ENCODE measurements around the gene PRSS12. TPM values are rescaled to one million over a fixed set of nuclear protein-coding genes. Genes with fewer than 3 reads are reported as not detected.
"Not testable (repeated sequence)": the region's sequence is repeated elsewhere in the genome, so short reads cannot be mapped to it uniquely, and the experiment has no call there.

PRSS12 gene
- 4.9 and 5.1 TPM in 2 replicates for polyA plus RNA-seq (2014; cell fraction: cytosol; rRNA removed)
- polyA plus RNA-seq (2014; cell fraction: nucleus; rRNA removed), result 4.2 and 6.2 TPM in 2 replicates

DNA sequence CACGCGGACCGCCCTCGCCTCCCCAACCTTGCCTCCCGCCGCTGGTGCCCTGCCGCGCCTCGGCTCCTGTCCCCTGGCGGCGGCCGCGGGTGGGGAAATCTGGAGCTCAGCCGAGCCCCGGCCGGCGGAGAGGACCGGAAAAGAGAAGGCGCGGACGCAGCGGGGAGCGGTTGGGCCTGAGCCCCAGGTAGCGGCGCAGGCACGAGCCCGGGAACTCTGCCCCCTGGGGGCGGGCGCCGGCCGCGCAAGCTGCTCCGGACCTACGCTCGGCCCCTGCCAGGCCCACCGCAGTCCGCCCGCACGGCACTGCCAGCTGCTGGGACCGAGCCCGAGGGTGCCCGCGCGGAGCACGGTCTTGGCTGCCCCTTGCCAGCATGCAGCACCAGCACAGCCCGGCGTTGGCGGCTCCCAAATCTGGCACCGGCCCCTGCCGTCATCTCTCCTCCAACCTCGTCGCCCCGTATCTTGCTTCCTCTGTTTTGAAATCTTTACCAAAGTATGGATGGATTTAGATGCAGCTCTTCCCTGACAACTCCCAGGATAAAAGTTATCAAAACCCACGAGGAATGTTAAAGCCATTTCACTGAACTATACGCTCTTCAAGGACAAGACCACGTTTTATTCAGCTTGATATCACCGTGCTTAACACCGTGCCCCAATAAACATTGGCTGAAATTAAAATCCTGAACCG lies at the start of gene PRSS12:
PRSS12 (minus strand) TSS at position 161 of the 691 bp plus-strand sequence. CDS start 283 bp downstream, outside the sequence.
- peak; percentile 78 for DNase-seq (ENCODE audit: low spot score)

GRCh38 chr4:118400356-118400755 lies 47.6 kb upstream of the PRSS12 start:
- DNase-seq (ENCODE audit: low spot score), result no peak

DNA sequence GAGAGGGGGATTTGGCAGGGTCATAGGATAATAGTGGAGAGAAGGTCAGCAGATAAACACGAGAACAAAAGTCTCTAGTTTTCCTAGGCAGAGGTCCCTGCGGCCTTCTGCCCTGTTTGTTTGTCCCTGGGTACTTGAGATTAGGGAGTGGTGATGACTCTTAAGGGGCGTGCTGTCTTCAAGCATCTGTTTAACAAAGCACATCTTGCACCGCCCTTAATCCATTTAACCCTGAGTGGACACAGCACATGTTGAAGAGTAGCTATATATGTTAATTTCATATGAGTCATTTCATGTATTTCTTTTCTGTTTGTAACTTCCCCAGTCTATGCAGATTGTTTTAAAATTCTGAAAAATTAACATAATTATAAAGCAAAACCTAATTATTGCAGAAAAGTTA lies 47.1 kb upstream of the PRSS12 start:
- DNase-seq (ENCODE audit: low spot score), result peak; percentile 74

DNA sequence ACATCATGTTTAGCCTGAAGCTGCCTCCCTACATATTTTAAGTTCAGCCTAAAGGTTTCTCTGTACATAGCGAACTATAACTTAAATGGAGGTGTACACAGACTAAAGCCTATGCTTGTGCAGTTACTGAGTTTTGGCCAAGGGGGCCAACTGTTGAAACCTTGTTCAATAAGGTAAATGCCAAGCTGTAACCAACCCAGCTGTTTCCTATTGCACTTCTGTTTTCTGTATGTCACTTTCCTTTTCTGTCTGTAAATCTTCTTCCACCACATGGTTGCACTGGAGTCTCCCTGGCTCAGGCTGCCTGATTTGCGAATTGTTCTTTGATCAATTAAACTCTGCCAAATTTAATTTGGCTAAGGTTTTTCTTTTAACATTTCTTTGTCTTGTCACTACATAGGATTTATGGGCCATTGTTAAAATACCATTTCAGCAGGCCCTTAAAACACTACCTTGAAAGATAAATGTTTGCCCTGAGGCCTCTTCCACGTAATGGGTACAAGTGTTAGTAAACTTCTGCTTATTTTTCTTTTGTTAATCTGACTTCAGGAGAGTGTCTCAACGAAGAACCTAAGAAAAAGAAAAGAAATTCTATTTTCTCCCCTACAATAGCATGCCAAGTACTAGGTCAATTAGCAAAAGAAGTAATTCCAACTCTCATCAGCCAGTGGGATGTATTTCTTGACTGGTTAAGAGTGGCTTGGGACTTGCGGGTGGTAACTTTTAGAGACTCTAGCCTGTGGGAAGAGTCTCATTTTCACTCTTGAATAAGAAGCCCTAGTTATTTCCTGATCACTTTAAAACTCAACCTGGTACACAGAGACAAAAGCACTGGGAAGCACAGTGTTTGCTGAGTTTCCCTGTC lies 45.7 kb upstream of the PRSS12 start:
- DNase-seq (ENCODE audit: low spot score), result no peak

- DNase-seq (ENCODE audit: low spot score), result no peak
Measured at GRCh38 chr4:118397623-118397979, 44.8 kb upstream of the PRSS12 start.

- DNase-seq (ENCODE audit: low spot score), result no peak
Measured at GRCh38 chr4:118396881-118397622, 44.2 kb upstream of the PRSS12 start.

- no peak for DNase-seq (ENCODE audit: low spot score)
Measured at GRCh38 chr4:118395057-118395644, 42.3 kb upstream of the PRSS12 start.

DNA sequence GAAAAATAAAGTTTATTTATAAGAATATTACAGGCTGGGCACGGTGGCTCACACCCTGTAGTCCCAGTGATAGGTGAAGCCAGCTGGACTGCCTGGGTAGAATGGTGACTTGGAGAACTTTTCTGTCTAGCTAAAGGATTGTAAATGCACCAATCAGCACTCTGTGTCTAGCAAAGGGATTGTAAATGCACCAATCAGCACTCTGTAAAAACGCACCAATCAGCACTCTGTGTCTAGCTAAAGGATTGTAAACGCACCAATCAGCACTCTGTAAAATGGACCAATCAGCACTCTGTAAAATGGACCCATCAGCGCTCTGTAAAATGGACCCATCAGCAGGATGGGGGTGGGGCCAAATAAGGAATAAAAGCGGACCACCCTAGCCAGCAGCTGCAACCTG lies 39.7 kb upstream of the PRSS12 start:
- DNase-seq (ENCODE audit: low spot score), result not testable (repeated sequence)

DNA sequence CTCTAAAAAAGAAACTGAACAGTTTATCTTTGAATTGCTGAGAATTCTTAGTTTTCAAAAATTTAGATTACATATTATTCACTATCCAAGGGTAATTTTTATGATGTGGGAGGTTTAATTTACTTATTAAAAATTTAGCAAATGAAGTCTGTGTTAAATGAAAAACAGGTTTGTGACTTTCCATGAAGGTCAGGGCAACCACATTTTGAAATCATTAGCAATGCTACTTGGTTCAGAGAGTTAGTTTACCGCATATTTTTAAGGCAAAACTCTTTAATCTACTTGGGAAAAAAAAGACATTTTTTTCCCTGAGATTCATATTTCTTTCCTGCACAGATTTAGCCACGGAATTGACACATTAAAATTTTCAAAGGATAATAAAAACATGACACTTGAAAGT lies 37.3 kb upstream of the PRSS12 start:
- no peak for DNase-seq (ENCODE audit: low spot score)

DNA sequence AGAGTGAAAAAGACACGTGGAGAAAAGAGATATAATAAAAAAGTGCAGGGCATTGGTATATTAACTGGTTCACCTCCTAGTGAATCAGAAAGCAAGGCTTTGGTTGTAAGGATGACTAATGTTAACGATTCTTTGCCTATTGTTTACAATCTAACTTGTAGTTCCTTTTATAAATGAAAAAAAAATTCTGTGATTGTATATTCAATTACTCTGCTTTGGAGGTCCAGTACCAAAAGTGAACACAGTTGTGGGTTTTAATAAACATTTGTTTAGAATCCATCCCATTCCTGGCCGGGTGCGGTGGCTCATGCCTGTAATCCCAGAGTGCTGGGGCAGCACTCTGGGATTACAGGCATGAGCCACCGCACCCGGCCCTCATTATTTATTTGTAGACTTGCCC lies 36.9 kb upstream of the PRSS12 start:
- no peak for DNase-seq (ENCODE audit: low spot score)

GRCh38 chr4:118388606-118389005 lies 35.8 kb upstream of the PRSS12 start:
- DNase-seq (ENCODE audit: low spot score), result no peak

GRCh38 chr4:118381902-118382301 lies 29.1 kb upstream of the PRSS12 start:
- DNase-seq (ENCODE audit: low spot score), result no peak

- DNase-seq (ENCODE audit: low spot score), result no peak
Measured at GRCh38 chr4:118373614-118374255, 20.9 kb upstream of the PRSS12 start.

GRCh38 chr4:118372251-118372650 lies 19.4 kb upstream of the PRSS12 start:
- DNase-seq (ENCODE audit: low spot score), result no peak

DNA sequence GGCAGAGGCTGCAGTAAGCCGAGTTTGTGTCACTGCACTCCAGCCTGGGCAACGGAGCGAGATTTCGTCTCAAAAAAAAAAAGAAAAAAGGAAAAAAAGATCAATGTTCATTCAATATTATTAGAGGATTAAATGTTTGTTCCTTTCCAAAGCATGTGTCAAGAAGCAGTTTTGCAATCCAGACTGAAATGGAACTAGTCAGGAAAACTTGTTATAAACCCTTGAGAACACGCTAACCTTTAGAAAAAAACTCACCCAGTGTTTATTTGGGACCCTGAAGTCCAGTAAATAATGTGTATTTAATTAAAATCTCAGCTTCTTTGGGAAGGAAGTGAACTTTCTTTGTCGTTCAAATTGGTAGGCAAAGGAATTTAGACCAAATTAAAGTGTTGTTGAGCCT lies 16.4 kb upstream of the PRSS12 start:
- DNase-seq (ENCODE audit: low spot score), result no peak

DNA sequence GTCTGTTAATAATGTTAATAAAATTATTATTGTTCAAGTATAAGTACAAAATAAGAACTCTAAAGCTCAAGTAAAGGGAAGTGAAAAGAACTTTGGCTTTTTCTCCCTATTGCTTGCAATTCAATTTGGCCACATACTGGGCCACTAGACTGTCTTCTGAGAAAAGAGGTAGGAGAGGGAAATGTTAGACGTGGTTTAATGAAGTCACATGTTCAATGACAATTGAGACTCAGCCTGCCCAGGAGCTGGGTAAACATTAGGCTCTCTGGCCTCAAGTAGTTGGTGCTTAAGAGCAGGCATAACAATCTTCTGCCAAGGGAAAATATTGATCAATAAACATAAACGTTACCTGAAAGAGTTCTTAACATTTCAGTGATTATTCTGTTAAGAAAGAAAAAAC lies 15.1 kb upstream of the PRSS12 start:
- no peak for DNase-seq (ENCODE audit: low spot score)

DNA sequence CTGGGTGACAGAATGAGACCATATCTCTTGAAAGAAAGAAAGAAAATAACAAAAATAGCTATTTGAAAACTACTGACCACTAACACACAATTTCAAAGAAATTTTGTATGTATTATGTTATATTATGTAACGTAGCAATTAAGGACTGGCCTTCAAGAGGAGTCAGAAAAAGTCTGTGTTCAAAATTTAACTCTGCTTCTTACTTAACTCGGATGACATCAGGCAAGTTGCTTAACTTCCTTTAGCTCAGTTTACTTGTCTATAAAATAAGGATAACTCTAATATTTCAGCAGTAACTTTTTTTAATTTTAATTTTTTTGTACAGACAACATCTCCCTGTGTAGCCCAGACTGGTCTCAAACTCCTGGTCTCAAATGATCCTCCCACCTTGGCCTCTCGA lies 14.6 kb upstream of the PRSS12 start:
- DNase-seq (ENCODE audit: low spot score), result no peak

DNA sequence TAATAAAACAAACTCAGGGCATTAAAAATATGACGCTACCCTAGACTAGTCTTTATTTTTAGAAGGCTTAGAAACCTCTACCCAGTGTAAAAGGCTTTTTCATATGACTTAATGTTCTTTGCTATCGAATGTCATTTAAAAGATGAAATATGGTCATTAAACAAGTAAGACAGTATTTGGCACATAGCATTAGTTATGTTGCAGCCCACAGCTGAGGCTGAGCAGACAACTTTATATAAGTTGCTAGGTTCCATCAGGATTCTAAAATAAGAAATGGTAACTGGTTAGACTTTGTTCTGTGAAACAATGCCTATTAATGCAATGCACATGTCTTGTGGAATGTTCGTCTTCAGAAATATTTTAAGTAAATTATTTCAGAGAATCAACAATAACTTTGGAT lies 10.4 kb upstream of the PRSS12 start:
- no peak for DNase-seq (ENCODE audit: low spot score)

DNA sequence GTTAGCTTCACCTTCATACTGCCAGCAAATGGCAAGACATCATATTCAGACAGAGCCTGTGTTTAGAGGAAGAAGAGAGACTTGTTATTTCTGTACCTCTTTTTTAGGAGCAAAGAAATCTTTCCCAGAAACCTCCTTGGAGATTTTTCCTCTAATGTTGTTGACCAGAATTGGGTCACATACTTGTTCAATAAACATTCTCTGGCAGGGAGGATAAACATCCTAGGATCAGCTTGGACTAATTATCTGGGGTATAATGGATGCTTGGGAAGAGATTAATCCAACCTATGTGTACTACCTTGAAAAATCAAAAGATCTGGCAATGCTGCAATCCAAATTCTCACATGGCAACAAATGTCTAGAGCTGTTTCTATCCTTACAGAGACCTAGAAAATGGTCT lies 8.4 kb upstream of the PRSS12 start:
- no peak for DNase-seq (ENCODE audit: low spot score)

- no peak for DNase-seq (ENCODE audit: low spot score)
Measured at GRCh38 chr4:118360106-118360505, 7.3 kb upstream of the PRSS12 start.

GRCh38 chr4:118357601-118358000 lies 4.8 kb upstream of the PRSS12 start:
- DNase-seq (ENCODE audit: low spot score), result no peak
